K562 (cell line): ENCODE data around the gene GPSM3. TPM values are rescaled to one million over a fixed set of nuclear protein-coding genes. Genes with fewer than 3 reads are reported as not detected.

ENCODE experiments used
- ATF2 ChIP-seq: sonication (generic); formaldehyde crosslinking; IDR thresholded peaks from 2 replicates; pipeline ENCODE4 v1.8.1; 2022; ENCODE audit warnings: missing genetic modification reagents
- CHCHD3 ChIP-seq: fragments of 250-450 bp; sonication (Bioruptor Pico); IDR thresholded peaks from 2 replicates; pipeline ENCODE4 v2.1.2; 2022; ENCODE audit warnings: mild to moderate bottlenecking
- E4F1 ChIP-seq: fragments of 250-450 bp; sonication (Bioruptor Pico); IDR thresholded peaks from 2 replicates; pipeline ENCODE4 v1.5.0; 2021; ENCODE audit warnings: mild to moderate bottlenecking, borderline replicate concordance
- ETV6 ChIP-seq, 3 experiments: fragments of 150-350 bp in 1 of 3; sonication (generic) in 1 of 3; formaldehyde crosslinking in 1 of 3; IDR thresholded peaks; 2 replicates each; pipeline versions ENCODE4 v1.6.1 to v1.8.0; 2014 to 2022; ENCODE audit warnings: borderline replicate concordance in 2 of 3, low read depth in 2 of 3, antibody characterized with exemption in 1 of 3, low read length in 1 of 3, mild to moderate bottlenecking in 1 of 3, missing genetic modification reagents in 1 of 3
- NCOA2 ChIP-seq, 2 experiments: fragments of 450-650 bp; IDR thresholded peaks; 2 replicates each; pipeline ENCODE4 v1.6.1; 2018; ENCODE audit warnings: mild to moderate bottlenecking in 2 of 2, moderate library complexity in 1 of 2; ENCODE audit not compliant: partially characterized antibody in 2 of 2
- STAT5A ChIP-seq: IDR thresholded peaks from 2 replicates; pipeline ENCODE4 v1.6.1; 2012; ENCODE audit warnings: low read length, inconsistent platforms, borderline replicate concordance
- ZNF175 ChIP-seq: fragments of 200-800 bp; sonication (Bioruptor generic); IDR thresholded peaks from 2 replicates; pipeline ENCODE4 v1.6.1; 2016; ENCODE audit warnings: low read depth, mild to moderate bottlenecking, missing genetic modification characterization, missing compliant biosample characterization
- ZNF311 ChIP-seq: fragments of 250-450 bp; sonication (Bioruptor Pico); IDR thresholded peaks from 2 replicates; pipeline ENCODE4 v1.4.0; 2020; ENCODE audit warnings: mild to moderate bottlenecking, moderate library complexity
- ZNF589 ChIP-seq: fragments of 200-800 bp; sonication (Bioruptor generic); IDR thresholded peaks from 2 replicates; pipeline ENCODE4 v1.6.1; 2016; ENCODE audit warnings: low read depth, missing genetic modification characterization, missing compliant biosample characterization
- polyA plus RNA-seq, 8 experiments: library from polyadenylated mRNA; depleted of rRNA in 4 of 8; stranded (reverse) in 5 of 8; unstranded in 3 of 8; fragments of >200 nt; fragmentation: Nextera tagmentation in 2 of 8; fragmentation: Illumina TruSeq in 1 of 8; extraction: Ambion mirVana in 2 of 8; extraction: Trizol in 1 of 8; gene quantifications; 2 replicates each; pipeline versions ENCODE4 v1.2.1 to v1.2.3, GENCODE V29; 2011 to 2014; ENCODE audit warnings: inconsistent platforms in 1 of 8, missing spikeins in 1 of 8
- total RNA-seq, 7 experiments: library from RNA; depleted of rRNA in 6 of 7; stranded (reverse); fragments of >200 nt in 6 of 7; fragmentation: Illumina TruSeq in 2 of 7; extraction: Trizol in 2 of 7; gene quantifications; 2 replicates each; pipeline versions ENCODE4 v1.2.1 to v1.2.3, GENCODE V29; 2011 to 2021; ENCODE audit warnings: low replicate concordance in 1 of 7
- TF ChIP-seq, protein P1 (sequence below), 3 experiments: IDR thresholded peaks in 2 of 3; conservative IDR thresholded peaks in 1 of 3; 2 replicates each; pipeline ENCODE4 v1.5.1; 2011 to 2012; ENCODE audit warnings: low read length in 3 of 3, mild to moderate bottlenecking in 3 of 3, control low read depth in 2 of 3, improper control_type of control experiment in 1 of 3, inconsistent platforms in 1 of 3, low read depth in 1 of 3, mixed read lengths in 1 of 3, moderate library complexity in 1 of 3; ENCODE audit not compliant: insufficient read depth in 2 of 3
- TF ChIP-seq, protein P2 (sequence below): fragments of 450-650 bp; IDR thresholded peaks from 2 replicates; pipeline ENCODE4 v1.6.1; 2016; ENCODE audit warnings: antibody characterized with exemption
- TF ChIP-seq, protein P3 (sequence below): fragments of 250-450 bp; sonication (Bioruptor Pico); IDR thresholded peaks from 2 replicates; pipeline ENCODE4 v1.8.0; 2021; ENCODE audit warnings: moderate library complexity, mild to moderate bottlenecking, inconsistent platforms
- TF ChIP-seq, protein P4 (sequence below): fragments of 450-650 bp; formaldehyde crosslinking; IDR thresholded peaks from 2 replicates; pipeline ENCODE4 v1.4.0; 2022; ENCODE audit warnings: missing genetic modification characterization

GPSM3 gene
- total and polyA plus RNA-seq, 9 of the 15 experiments (the other 6 are each of a cell fraction or from before 2014, with no cell fraction given), result 5.3 to 42.6 (median 24.4) TPM

GRCh38 chr6:32194825-32195651 is 2.6 kb upstream of the GPSM3 start (continued):
- TF ChIP-seq ATF2, result no peak
- TF ChIP-seq, protein P1, sequence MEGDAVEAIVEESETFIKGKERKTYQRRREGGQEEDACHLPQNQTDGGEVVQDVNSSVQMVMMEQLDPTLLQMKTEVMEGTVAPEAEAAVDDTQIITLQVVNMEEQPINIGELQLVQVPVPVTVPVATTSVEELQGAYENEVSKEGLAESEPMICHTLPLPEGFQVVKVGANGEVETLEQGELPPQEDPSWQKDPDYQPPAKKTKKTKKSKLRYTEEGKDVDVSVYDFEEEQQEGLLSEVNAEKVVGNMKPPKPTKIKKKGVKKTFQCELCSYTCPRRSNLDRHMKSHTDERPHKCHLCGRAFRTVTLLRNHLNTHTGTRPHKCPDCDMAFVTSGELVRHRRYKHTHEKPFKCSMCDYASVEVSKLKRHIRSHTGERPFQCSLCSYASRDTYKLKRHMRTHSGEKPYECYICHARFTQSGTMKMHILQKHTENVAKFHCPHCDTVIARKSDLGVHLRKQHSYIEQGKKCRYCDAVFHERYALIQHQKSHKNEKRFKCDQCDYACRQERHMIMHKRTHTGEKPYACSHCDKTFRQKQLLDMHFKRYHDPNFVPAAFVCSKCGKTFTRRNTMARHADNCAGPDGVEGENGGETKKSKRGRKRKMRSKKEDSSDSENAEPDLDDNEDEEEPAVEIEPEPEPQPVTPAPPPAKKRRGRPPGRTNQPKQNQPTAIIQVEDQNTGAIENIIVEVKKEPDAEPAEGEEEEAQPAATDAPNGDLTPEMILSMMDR (IDR thresholded peaks at IDR 0.05 in 2 of 3, conservative IDR thresholded peaks at IDR 0.05 in 1 of 3; ENCODE audit: insufficient read depth in 2 of 3, low read depth in 1 of 3, low read length in 3 of 3), result peak; percentile 72 to 96 (median 85)
- TF ChIP-seq, protein P2, sequence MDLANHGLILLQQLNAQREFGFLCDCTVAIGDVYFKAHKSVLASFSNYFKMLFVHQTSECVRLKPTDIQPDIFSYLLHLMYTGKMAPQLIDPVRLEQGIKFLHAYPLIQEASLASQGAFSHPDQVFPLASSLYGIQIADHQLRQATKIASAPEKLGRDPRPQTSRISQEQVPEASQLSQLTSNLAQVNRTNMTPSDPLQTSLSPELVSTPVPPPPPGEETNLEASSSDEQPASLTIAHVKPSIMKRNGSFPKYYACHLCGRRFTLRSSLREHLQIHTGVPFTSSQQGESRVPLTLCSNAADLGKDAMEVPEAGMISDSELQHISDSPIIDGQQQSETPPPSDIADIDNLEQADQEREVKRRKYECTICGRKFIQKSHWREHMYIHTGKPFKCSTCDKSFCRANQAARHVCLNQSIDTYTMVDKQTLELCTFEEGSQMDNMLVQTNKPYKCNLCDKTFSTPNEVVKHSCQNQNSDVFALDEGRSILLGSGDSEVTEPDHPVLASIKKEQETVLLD, result no peak
- peak; percentile 19; the same call in 1 of the 2 replicates for TF ChIP-seq ZNF175 (CRISPR knock-in tag)
- TF ChIP-seq, protein P3, sequence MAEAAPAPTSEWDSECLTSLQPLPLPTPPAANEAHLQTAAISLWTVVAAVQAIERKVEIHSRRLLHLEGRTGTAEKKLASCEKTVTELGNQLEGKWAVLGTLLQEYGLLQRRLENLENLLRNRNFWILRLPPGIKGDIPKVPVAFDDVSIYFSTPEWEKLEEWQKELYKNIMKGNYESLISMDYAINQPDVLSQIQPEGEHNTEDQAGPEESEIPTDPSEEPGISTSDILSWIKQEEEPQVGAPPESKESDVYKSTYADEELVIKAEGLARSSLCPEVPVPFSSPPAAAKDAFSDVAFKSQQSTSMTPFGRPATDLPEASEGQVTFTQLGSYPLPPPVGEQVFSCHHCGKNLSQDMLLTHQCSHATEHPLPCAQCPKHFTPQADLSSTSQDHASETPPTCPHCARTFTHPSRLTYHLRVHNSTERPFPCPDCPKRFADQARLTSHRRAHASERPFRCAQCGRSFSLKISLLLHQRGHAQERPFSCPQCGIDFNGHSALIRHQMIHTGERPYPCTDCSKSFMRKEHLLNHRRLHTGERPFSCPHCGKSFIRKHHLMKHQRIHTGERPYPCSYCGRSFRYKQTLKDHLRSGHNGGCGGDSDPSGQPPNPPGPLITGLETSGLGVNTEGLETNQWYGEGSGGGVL (CRISPR knock-in tag), result no peak
- TF ChIP-seq NCOA2 (IDR thresholded peaks at IDR 0.05; ENCODE audit: partially characterized antibody in 2 of 2), result no peak
- TF ChIP-seq STAT5A, result no peak
- TF ChIP-seq, protein P4, sequence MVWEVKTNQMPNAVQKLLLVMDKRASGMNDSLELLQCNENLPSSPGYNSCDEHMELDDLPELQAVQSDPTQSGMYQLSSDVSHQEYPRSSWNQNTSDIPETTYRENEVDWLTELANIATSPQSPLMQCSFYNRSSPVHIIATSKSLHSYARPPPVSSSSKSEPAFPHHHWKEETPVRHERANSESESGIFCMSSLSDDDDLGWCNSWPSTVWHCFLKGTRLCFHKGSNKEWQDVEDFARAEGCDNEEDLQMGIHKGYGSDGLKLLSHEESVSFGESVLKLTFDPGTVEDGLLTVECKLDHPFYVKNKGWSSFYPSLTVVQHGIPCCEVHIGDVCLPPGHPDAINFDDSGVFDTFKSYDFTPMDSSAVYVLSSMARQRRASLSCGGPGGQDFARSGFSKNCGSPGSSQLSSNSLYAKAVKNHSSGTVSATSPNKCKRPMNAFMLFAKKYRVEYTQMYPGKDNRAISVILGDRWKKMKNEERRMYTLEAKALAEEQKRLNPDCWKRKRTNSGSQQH, result no peak
- no peak for TF ChIP-seq ZNF311 (CRISPR knock-in tag)
- TF ChIP-seq ETV6 (IDR thresholded peaks at IDR 0.05; ENCODE audit: borderline replicate concordance in 1 of 2, low read depth in 2 of 2, low read length in 1 of 2), result no peak
- no peak for TF ChIP-seq ETV6 (CRISPR knock-in tag; IDR thresholded peaks at IDR 0.05; ENCODE audit: borderline replicate concordance)
- 0 out of 2 replicates have a peak, but pooled peaks have one; percentile 78 for TF ChIP-seq CHCHD3
- 0 out of 2 replicates have a peak, but pooled peaks have one; percentile 37 for TF ChIP-seq ZNF589
- TF ChIP-seq E4F1 (CRISPR knock-in tag), result no peak
